GM21717 (cell line): ENCODE data around the gene RAP1A.
A peak's percentile ranks its signal among the peaks of the same experiment; 100 is the strongest.
"Not testable (repeated sequence)": the region's sequence is repeated elsewhere in the genome, so short reads cannot be mapped to it uniquely, and the experiment has no call there.

Experiments used
- ATAC-seq: cut with Tn5 transposase; IDR thresholded peaks from one replicate; pipeline ENCODE4 v1.9.1; 2021; ENCODE audit warnings: mild to moderate bottlenecking, moderate library complexity; ENCODE audit not compliant: unreplicated experiment

RAP1A gene

DNA sequence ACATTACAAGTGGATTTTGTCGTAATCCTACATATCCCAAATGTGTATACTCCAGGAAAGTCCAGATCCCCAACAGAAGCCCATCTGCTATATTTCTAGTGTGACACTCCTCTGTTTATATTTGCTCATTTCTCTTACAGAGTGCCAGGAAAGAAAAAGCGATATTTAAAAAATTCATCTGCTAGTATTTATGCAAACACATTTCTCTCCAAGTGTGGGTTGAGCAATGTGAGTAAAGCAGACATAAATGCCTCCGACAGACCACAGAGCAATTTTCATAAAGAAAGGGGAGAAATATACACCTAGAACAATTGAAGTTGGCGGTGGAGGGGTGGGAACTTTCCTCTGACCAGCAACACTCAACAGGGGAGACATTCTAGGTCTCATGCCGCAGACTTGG, 22.2 kb upstream of the RAP1A start:
- ATAC-seq, result no peak

DNA sequence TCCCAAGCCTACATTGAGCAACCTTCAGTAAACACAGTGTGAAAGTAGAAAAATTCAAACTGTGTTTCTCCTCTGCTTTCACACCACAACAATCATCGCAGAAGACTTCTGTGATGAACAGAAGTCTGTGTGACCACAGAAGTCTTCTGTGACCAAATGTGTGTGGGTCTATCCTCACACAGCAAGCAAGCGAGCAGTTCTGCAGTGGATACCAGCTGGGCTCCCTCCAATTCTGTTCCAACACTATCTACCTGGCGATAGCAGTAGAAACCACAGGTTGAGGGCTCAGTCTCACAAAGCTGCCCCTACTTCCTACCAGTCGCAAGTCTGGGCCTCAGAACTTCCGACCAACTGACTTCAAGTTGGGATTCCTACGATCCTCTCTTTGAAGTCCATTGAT, 21.0 kb upstream of the RAP1A start:
- no peak for ATAC-seq

DNA sequence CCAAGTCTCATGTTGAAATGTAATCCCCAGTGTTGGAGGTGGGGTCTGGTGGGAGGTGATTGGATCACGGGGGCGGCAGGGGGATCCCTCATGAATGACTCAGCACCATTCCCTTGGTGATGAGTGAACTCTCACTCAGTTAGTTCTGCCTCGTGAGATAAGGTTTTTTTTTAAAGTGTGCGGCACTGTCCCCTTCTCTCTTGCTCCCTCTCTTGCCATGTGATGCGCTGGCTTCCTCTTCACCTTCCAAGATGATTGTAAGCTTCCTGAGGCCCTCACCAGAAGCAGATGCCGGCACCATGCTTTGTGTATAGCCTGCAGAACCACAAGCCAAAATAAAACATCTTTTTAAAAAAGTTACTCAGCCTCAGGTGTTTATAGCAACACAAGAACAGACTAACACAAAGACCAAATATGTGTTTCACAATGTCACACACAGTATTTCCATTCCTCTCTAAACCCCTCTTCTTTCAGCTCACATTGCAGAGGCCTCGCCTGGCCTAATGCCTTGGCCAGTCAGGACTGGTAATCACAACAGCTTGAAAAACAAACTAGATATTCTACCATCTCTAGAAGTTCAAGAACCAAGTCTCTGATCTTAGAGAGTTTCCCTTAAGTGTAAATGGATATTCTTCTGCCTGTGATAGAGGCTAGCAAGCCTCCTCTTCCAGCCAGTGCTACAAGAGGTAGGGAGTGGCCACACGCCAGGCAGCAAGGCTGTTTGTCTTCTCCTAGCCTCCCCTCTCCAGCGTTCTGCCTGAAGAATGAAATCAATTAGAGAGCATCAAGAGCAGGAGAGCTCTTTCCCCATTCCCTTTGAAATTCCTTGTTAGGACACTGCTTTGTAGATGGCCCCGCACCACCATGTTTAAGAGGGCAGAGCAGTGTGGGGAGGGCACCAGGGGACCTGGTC, 19.6 kb upstream of the RAP1A start:
- no peak for ATAC-seq

DNA sequence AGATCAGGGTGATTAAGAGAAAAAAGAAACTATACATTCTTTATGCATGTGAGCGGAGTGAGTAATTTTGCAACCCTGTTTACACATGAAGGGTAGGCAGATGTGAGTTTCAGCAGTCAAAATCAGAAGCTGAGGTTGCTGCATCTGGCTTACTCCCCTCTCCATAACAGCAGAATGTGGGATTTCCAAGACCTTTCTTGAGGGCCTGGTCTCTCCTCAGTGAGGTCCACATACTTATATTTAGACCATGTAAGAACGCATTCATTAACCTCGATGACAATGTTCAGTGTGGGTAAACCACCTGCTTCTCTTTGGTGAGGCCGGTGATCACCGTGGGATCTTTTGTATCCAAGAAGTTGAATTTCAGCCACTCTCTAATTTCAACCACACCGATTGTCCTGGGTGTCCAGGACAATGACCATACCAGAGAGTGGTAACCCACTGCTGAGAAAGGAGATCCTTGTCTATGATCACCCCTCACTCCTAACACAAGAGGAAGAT, 18.7 kb upstream of the RAP1A start:
- ATAC-seq, result peak; percentile 64

DNA sequence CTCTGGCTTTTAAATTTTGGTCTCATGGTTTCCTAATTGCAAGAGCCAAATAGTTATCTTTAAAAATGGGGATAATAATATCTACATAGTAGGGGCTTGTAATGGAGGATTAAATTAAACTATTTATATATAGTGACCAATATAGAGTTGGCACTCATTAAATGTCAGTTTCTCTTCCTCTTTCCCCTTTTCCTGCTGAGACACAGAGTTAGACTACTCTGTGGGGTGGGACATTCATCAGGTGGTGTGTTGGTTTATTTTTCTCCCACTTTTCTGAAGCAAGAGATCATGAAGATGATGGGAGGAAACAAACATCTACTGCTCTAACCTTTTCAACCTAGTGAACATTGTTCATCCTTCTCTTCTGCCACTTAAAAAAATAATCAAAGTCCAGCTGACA, 17.3 kb upstream of the RAP1A start:
- ATAC-seq, result no peak

DNA sequence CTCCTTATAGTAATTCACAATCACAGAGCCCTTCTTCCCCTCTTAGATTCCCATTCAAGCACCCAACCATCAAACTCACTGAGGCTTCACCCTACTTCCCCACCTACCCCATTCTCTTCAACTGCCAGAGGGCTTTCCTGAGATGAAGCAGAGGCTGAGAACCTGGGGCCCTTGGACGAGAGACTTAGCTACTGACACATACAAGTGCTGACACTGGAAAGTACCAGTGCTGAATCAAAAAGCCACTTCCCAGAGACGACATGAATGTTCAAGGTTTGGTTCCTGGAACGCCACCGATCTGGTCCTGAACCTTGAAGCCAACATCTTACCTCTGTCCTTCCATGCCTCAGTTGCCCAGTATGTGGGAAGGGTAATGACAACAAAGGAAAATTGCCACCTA, 16.6 kb upstream of the RAP1A start:
- ATAC-seq, result no peak

DNA sequence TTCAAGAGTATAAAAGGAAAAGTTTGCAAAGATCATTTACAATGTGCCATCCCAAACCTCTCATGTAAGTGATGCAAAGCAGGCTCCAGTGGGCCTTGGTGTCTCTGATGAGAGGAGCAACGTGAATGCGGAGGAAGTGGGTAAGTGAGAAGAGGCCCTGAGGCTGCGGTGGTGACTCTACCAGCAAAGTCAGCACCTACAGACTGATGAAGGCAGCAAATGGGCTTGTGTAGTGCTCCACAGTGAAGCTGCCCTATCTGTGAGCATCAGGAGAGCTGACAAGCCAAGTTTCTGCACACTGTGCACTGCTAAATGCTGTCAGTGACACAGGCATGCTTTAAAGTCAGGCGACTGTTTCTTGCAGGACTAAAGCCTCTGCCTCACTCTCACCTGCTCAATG, 15.6 kb upstream of the RAP1A start:
- ATAC-seq, result no peak

DNA sequence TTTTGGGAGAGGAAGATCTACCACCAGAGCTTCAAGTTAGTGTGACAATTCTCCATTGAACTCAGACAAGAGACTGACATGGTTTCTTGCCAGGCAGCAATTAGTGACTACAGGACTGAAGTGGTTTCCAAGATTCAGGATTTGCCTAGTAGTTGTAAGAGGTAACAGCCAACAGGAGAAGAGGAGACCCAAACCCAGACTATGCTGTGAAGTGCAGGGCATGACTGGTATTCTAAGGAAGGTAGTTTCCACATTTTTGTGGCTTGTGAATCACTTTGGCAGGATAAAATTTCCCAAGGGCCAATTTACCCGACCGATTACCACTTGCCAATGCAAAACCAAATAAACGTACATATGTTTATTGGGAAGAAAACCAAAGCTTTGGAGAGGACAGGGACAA, 14.7 kb upstream of the RAP1A start:
- ATAC-seq, result no peak

DNA sequence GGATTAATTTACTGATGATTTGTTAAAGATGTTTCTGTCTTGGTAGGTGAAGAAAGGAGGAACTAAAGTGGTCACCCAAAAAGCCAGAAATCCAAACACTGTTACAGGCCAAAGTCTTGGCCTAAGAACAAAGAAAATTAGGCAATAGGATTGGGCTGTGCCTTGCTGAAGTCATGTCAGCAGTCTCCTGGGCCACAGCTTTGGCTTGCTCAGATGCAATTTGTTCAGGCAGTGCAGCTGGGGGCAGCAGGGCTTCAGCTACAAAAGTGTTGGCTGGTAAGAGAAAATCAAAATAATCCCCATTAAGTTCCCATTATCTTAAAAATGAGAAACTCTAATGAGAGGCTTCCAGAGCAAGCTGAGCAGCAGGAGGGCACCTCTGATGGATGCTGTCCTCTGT, 14.0 kb upstream of the RAP1A start:
- no peak for ATAC-seq

DNA sequence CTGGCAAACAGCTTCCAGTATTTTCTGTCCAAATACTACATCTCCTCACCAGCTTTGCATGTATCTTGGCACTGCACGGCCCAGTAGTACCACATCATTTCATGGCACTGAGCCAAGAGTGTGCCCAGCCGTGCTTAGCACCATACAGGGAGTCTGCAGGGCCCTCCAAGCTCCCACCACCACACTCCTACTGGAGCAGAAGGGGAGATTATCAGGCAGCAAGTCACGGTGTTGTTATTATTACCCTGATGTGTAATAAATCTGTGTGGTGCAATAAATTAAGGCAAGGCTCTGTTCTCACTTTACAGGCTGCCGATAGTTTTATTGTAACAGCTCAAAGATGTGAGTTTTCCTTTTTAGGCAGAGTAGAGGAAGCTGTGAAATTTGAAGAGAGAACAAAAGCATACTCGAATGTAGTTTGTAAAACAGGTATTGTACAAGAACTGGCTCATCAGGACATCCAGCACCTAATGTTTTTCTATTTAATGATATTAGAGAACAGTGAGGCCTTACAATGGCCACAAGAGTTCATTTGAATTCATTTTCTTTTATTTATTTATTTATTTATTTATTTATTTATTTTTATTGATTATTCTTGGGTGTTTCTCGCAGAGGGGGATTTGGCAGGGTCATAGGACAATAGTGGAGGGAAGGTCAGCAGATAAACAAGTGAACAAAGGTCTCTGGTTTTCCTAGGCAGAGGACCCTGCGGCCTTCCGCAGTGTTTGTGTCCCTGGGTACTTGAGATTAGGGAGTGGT, 13.0 kb upstream of the RAP1A start:
- ATAC-seq, result not testable (repeated sequence)

DNA sequence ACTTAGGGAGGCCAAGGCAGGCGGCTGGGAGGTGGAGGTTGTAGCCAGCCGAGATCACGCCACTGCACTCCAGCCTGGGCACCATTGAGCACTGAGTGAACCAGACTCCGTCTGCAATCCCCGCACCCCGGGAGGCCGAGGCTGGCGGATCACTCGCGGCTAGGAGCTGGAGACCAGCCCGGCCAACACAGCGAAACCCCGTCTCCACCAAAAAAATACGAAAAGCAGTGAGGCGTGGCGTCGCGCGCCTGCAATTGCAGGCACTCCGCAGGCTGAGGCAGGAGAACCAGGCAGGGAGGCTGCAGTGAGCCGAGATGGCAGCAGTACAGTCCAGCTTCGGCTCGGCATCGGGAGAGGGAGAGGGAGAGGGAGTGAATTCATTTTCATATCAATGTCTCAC, 11.1 kb upstream of the RAP1A start:
- ATAC-seq, result not testable (repeated sequence)

DNA sequence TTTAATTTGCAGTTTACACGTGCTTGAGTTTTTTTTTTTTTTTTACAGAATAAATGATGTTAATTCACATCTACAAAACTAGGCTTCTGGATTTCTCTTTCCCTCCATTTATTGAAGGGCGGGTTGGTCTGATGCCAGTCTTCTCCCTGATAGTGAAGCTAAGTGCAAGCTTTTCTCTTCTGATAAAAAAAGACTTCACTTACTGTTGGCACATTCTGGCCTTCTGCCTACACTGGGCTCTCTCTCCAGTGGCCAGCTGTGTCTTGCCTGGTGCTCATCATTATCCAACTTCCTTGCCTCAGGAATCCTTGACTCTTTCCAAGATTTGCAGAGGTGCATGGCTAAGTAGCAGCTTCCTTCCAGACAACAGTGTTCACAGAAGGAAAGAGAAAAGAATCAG, 7.6 kb upstream of the RAP1A start:
- ATAC-seq, result no peak

DNA sequence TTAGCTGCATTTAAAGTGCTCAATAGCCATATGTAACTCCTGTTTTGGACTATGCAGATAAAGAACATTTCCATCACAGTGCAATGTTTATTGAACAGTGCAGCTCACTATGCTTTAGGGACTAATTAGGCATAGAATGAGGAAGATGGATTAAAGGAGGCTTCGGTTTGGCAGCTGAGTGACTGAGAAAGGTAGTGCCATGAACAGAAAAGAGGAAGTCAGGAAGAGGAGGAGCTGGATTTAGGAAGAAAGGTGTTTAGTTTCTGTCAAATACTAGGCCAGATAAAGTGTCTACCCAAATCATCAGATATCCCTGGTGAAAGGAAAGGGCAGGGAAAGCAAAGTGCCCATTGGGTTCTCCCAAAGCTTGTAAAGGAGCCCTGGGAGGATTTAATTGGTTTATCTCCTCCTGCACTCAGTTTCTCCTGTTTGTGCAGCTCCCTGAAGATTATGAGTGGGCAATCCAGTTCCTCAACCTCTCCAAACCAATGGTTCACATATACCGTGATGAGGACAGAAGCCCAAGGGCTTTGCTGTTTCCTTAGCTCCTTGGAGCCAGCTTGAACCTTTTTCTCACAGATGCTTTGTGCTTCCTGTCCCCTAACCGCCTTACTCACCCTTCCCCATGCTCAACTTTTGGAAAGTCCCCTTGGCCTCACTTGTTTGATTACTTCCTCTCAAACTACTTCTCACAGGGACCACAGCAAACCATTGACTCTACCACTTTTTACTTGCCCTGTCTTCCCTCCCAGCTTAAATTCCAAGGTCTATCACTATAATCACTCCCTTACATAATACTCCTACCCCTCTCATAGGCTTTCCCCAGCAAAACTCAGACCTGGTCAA, 3.5 kb upstream of the RAP1A start:
- ATAC-seq, result peak; percentile 49

DNA sequence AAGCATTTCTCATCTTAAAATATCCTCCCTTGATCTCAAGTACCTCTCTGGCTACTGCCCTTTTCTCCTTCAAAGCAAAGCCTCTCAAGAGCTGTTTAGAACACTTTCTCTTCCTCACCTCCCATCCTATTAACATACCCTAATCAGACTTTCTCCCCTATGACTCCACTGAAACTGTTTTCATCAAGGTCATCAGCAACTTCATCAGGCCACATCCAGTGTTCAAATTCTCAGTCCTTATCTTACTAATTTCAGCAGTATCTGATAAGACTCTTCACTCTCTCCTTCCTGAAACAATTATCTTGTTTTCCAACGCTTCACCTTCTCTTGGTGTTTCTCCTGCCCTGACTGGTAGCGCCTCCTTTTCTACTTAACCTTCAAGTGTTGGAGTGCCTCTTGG, 1.5 kb upstream of the RAP1A start:
- ATAC-seq, result no peak

DNA sequence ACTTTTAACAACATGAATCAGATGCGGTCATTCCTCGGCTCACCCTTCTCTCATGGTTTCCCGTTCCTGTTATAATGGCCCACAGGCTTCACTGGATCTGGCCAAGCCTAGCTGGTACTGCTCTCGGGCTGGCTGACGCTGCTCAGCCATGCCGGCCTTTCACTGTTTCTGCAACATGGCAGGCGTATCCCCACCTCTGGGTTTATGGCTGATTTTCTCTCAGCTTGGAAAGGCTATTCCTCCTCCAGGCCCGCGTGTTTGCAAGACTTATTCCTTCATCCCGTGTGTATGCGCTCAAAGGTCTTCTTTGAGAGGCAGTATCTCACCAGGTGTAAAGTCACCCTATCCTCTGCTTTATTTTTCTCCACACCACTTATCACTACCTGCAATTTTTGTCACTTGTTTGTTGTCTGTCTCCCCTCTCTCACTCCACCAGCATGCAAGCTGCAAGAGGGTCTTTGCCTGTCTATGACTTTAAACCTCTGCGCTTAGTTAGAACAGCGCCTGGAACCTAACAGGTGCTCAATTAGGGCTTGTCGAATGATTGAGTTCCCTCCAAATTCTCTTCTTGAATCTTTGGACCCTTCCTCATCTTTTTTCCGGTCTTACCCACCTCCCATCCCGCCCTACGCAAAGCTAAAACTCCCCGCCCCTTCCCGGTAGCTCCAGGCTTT, 491 bp upstream of the RAP1A start:
- ATAC-seq, result no peak

DNA sequence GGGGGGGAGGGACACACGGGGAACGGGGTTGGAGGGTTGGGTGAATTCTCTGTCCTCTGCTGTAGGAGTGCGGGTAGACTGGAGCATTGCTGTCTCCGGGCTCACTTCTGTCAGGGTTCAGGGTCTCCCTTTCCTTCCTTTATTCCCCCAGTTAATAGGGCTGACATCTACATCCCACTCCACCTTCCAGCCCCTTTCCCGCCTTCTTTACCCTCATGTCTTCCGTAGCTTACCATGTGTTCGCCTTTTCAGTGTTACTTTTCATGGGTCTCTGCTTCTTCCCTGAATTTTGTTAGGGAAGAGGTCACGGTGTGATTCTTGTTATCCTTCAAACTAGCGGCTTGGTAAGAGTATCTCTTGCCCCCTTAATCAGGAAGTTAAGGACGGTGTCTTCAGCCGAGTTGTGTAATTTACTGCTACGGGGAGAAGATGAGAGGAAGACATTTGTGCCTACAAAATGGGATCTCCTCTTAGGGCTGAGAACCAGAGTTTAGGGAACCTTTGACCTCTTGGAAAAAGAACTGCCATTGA, 917 bp downstream of the RAP1A start:
- peak; percentile 28 for ATAC-seq

DNA sequence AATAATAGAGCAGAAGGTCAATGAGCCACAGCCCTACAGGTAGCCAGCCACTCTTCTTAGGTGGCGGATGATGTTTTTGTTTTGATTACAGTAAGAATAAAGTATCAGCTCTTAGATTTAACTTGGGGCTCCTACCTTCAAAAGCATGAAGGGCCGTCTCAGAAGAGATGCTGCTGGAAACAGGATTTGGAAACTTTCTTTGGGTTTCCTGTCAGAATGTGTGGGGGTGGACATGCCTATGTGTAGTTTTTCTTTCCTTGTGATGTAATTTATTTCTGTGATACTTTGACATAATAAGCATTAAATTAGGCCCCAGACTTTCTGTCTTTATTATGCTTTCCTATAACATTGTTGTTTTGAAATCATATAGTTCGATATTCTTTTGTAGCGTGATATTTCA, 1.5 kb downstream of the RAP1A start:
- ATAC-seq, result no peak

DNA sequence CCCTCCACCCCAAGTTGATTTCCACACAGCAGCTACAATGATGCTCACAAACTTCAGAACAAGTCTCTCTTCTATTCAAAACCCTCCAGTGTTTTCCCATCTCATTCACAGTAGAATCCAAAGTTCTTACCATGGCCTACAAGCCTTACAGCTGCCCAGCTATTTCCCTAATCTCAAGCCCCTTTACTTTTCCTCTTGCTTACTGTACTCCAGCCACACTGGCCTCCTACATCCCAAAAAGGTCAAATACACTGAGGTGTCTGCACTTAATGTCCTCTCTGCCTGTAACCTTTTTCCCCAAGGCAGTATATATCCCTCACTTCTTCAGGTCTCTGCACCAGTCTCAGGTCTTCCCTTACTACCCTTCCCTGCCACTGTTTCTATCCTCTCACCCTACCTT, 2.6 kb downstream of the RAP1A start:
- no peak for ATAC-seq

DNA sequence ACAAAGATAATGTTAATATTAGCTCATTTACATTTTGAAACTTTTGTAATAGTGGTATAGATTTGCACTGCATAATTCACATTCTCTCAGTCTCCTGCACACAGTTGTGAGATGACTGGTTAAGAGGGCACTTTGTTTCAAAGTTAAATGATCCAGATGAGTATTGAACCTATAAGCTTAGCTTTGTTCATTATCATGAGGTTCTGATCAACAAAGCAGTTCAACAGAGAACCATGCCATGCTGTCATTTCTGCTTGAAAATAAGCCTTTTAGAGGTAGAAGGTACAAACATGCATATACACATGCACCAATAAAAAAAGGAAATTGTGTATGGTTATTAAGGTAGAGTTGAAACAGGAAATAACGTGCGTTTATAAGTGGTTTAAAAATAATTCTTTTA, 4.8 kb downstream of the RAP1A start:
- no peak for ATAC-seq

DNA sequence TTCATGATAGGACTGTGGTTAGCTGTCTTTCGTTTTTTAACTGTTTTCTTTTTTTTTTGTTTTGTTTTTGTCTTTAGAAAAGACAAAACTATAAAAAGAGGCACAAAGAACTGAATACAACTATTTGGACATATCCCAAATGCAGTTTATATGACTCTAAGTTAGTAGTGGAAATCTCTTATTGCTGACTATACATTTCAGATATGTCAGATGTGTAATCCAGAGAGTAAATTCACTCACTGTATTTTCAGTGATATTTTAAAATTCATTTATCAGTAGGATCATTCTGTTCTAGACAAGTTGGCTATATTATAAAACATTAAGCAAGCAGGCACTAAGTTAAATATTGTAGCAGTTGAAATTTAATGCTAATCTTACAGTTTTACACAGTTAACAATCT, 5.7 kb downstream of the RAP1A start:
- ATAC-seq, result no peak
